CD4-positive, alpha-beta T cell treated with Interleukin-6 for 4 hours (primary cell): ENCODE measurements around the gene CABP5.

Experiments used
- DNase-seq: peaks from one replicate; pipeline ENCODE4 v3.0.0-alpha.2; 2020; ENCODE audit warnings: mixed read lengths

Gene CABP5

DNA sequence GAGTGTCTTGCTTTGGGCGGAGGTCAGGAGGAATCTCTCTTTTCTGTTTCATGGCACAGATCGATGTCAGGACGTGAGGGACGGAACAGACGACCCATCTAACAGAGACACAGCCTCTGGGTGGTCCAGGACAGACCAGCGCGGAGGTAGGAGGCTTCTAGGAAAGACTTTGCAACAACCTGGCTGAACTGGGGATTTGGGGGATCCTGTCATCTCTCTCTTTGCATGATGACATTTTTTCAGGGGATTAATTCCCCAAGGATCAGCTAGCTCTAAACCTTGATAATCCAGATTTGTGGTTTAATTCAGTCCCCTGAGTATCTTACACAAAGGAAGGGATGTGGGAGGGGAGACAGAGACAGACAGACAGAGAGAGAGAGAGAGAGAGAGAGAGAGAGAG lies 14.4 kb downstream of the CABP5 start:
- no peak for DNase-seq

GRCh38 chr19:48025480-48025879 lies 18.4 kb downstream of the CABP5 start:
- no peak for DNase-seq

DNA sequence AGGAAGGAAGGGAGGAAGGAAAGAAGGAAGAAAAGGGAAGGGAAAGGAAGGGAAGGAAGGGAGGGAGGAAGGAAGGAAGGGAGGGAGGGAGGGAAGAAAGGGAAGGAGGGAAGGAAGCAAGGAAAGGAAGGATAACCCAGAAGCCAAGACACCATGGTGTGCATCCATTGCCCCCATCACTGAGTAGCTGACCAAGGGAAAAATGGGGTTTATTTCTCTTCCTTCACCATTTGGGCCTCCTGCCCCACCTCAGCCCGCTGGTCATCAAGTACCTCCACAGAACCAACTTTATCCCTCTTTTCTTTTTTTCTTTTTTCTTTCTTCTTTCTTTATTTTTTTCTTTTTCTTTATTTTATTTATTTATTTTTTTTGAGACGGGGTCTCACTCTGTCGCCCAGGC lies 20.4 kb downstream of the CABP5 start:
- no peak for DNase-seq

GRCh38 chr19:48023011-48023410 lies 20.9 kb downstream of the CABP5 start:
- no peak for DNase-seq

DNA sequence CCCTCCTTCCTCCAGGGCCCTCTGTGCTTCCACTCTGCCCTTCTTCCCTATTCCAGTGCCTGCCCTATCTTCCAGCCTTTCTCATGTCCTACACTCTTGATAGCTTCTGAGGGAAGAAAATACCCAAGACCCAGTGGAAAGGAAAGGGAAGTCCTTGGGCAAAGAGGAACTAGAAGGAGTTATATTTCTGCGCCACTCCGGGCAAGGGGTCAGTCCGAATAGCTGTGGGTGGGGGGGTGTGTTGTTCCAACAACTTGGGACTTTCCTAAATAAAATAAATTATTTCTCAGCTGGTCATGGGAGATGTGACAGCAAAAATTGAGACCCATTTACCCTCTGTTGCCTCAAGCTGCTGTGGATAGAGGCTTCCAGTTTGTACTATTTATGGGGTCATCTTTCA lies 23.2 kb downstream of the CABP5 start:
- DNase-seq, result no peak

- DNase-seq, result no peak
These were observed 32.7 kb downstream of the CABP5 start for GRCh38 chr19:48010932-48011758.

DNA sequence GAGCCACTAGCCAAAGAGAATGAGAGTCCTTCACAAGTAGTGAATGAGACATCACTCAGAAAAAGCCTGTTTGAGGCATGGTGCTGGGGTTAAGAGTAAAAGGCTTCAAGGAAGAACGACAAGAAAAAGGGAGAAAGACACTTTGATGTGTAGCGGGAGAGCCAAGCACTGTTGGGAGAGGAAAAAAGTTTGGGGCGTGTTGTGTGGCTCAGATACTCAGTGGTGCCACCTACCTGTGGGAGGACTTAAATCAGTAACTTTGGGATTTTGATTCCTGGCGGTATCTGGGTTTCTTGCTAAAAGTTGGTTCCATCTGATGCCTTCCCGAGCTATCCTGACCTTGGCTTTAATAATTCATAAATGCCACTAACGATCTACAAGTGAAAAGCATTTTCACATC lies 37.1 kb downstream of the CABP5 start:
- DNase-seq, result no peak

DNA sequence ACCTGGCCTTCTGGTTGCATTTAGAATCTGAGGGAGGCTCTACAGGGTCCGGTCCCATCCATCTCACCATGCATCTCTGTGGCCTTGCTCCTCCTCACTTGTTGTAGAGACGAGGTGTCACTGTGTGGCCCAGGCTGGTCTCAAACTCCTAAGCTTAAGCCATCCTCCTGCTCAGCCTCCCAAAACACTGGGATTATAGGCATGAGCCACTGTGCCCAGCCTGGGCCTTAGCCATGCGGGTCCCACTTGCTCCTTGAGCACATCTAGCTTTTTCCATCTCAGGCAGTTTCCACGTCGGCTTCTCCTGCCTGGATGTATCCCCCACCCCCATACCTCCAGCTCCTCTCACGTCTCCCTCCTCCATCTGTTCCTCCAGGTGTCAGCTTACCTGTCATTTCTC lies 39.6 kb downstream of the CABP5 start:
- no peak for DNase-seq

- no peak for DNase-seq
These were observed 43.0 kb downstream of the CABP5 start for GRCh38 chr19:48000846-48001245.

GRCh38 chr19:47998800-47999199 lies 45.1 kb downstream of the CABP5 start:
- no peak for DNase-seq

GRCh38 chr19:47996230-47996727 lies 47.6 kb downstream of the CABP5 start:
- no peak for DNase-seq

GRCh38 chr19:47994209-47994802 lies 49.6 kb downstream of the CABP5 start, which contains the start of gene ELSPBP1:
Gene ELSPBP1, plus strand, starts transcription at chr19:47994632. Its CDS starts 14,036 bp downstream, at chr19:48008668.
- no peak for DNase-seq

- DNase-seq, result no peak
These were observed 51.8 kb downstream of the CABP5 start, which contains the start of gene BSPH1 for GRCh38 chr19:47992070-47992469. Gene BSPH1, minus strand, starts transcription at chr19:47992170. Its CDS starts 89 bp downstream, at chr19:47992081.

DNA sequence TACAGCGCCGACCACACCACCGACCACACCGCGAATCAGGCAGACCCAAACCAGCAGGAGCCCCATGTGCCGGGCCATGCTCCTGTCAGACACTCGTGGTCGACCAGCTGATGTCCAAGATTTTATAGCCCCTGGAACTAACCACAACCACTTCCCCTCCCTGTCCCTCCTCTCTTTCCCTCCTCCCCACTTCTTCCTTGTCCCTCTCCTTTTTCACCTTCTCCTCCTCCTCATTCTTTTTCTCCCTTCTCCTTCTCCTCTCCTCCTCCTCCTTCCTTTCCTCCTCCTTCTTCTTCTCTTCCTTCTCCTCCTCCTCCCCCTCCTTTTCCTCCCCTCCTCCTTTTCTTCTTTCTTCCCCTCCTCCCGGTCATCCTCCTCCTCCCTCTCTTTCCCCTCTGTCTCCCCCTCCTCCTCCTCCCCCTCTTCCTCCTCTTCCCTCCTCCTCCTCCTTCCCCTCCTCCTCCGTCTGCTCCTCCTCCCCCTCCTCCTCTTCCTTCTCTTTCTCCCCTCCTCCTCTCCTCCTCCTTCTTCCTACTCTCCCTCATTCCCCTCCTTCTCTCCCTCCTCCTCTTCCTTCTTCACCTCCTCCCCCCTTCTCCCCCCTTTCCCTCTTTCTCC lies 52.6 kb downstream of the CABP5 start:
- DNase-seq, result no peak
